ENCODE results near the gene AP2B1.

AP2B1 gene

GRCh38 chr17:35709874-35710273, 122.8 kb downstream of the AP2B1 start:
- TF ChIP-seq CTCF (IDR thresholded peaks at IDR 0.05; ENCODE audit: low read depth, low read length, missing control alignments), result no peak
- DNase-seq (ENCODE audit: extremely low read depth, low read depth), result no peak
- no peak overlapping the region for H3K4me3 ChIP-seq (replicated peaks; ENCODE audit: low read depth, low read length)

- DNase-seq (ENCODE audit: extremely low read depth, low read depth), result no peak
These were observed 123.8 kb downstream of the AP2B1 start for GRCh38 chr17:35710950-35711349.

GRCh38 chr17:35713069-35713728, 126.1 kb downstream of the AP2B1 start:
- no peak for TF ChIP-seq CTCF (IDR thresholded peaks at IDR 0.05; ENCODE audit: low read depth, low read length, missing control alignments)
- H3K4me3 ChIP-seq (replicated peaks; ENCODE audit: low read depth, low read length), result no peak overlapping the region
- DNase-seq (ENCODE audit: extremely low read depth, low read depth), result peak; percentile 57

More at GRCh38 chr17:35710950-35711349, 123.8 kb downstream of the AP2B1 start:
- TF ChIP-seq CTCF (IDR thresholded peaks at IDR 0.05; ENCODE audit: low read depth, low read length, missing control alignments), result no peak
- H3K4me3 ChIP-seq (replicated peaks; ENCODE audit: low read depth, low read length), result no peak overlapping the region

- DNase-seq (ENCODE audit: extremely low read depth, low read depth), result no peak
- no peak for TF ChIP-seq CTCF (IDR thresholded peaks at IDR 0.05; ENCODE audit: low read depth, low read length, missing control alignments)
- no peak overlapping the region for H3K4me3 ChIP-seq (replicated peaks; ENCODE audit: low read depth, low read length)
These were observed 127.9 kb downstream of the AP2B1 start for GRCh38 chr17:35714988-35715387.

GRCh38 chr17:35715416-35715815, 128.3 kb downstream of the AP2B1 start:
- TF ChIP-seq CTCF (IDR thresholded peaks at IDR 0.05; ENCODE audit: low read depth, low read length, missing control alignments), result no peak
- no peak for DNase-seq (ENCODE audit: extremely low read depth, low read depth)
- H3K4me3 ChIP-seq (replicated peaks; ENCODE audit: low read depth, low read length), result no peak overlapping the region

- no peak for DNase-seq (ENCODE audit: extremely low read depth, low read depth)
- H3K4me3 ChIP-seq (replicated peaks; ENCODE audit: low read depth, low read length), result no peak overlapping the region
- no peak for TF ChIP-seq CTCF (IDR thresholded peaks at IDR 0.05; ENCODE audit: low read depth, low read length, missing control alignments)
These were observed 129.1 kb downstream of the AP2B1 start for GRCh38 chr17:35716173-35716572.

All from HFF-Myc (cell line).